Measurements from ENCODE around the gene HEXIM1. TPM values are rescaled to one million over a fixed set of nuclear protein-coding genes. Genes with fewer than 3 reads are reported as not detected.

The HEXIM1 gene
- total and polyA plus RNA-seq, 2 experiments from 2014 or later: 13.5 to 17.1 TPM

DNA sequence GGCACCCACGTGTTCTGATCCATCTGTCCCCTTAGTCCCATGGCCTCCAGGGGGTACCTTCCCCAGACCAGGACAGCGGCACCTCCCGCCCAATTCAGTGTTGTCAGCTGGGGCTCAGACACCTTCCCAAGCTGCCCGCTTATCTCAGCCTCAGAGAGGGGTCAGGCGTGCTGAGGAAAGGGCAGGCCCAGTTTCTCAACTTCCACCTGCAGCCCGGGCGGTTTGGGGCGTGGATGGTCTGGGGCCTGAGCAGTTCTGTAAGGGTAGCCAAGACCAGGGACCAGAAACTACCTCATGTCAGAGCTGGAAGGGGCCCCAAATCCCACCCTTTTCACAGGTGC, 21.1 kb upstream of the HEXIM1 start:
- WGBS (ENCODE audit: low lambda C conversion rate, missing lambda C conversion rate): 81% methylated on average over 7 of the region's 8 CpGs
- DNase-seq (ENCODE audit: low spot score): peak; percentile 55
- H3K27ac ChIP-seq: peak overlapping the region; percentile 100
- TF ChIP-seq EZH2 (IDR thresholded peaks at IDR 0.05; ENCODE audit: borderline replicate concordance) (no peak), EZH2phosphoT487 (IDR thresholded peaks at IDR 0.05; ENCODE audit: low read depth, severe bottlenecking, unreplicated experiment) (no peak)
- TF ChIP-seq, protein P1, sequence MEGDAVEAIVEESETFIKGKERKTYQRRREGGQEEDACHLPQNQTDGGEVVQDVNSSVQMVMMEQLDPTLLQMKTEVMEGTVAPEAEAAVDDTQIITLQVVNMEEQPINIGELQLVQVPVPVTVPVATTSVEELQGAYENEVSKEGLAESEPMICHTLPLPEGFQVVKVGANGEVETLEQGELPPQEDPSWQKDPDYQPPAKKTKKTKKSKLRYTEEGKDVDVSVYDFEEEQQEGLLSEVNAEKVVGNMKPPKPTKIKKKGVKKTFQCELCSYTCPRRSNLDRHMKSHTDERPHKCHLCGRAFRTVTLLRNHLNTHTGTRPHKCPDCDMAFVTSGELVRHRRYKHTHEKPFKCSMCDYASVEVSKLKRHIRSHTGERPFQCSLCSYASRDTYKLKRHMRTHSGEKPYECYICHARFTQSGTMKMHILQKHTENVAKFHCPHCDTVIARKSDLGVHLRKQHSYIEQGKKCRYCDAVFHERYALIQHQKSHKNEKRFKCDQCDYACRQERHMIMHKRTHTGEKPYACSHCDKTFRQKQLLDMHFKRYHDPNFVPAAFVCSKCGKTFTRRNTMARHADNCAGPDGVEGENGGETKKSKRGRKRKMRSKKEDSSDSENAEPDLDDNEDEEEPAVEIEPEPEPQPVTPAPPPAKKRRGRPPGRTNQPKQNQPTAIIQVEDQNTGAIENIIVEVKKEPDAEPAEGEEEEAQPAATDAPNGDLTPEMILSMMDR (IDR thresholded peaks at IDR 0.05; ENCODE audit: poor library complexity): no peak
- H3K9me2 ChIP-seq (replicated peaks; ENCODE audit: insufficient read depth): no peaks in the 10 kb centered on the region
- peaks cover 76% of the 10 kb centered on the region for H3K4me1 ChIP-seq (ENCODE audit: insufficient read depth)
- H3K9me3 ChIP-seq (ENCODE audit: low read depth): no peaks in the 10 kb centered on the region
- peak overlapping the region; percentile 56 for H3K4me2 ChIP-seq
- H3K79me2 ChIP-seq: peaks cover 79% of the 10 kb centered on the region
- H2AFZ ChIP-seq: no peak overlapping the region
- H3K36me3 ChIP-seq (replicated peaks; ENCODE audit: insufficient read depth, low read depth): no peaks in the 10 kb centered on the region
- no peaks in the 10 kb centered on the region for H4K20me1 ChIP-seq (ENCODE audit: insufficient read depth, poor library complexity, severe bottlenecking)
- H3K27me3 ChIP-seq: no peaks in the 10 kb centered on the region
- no peak overlapping the region for H3K4me3 ChIP-seq

DNA sequence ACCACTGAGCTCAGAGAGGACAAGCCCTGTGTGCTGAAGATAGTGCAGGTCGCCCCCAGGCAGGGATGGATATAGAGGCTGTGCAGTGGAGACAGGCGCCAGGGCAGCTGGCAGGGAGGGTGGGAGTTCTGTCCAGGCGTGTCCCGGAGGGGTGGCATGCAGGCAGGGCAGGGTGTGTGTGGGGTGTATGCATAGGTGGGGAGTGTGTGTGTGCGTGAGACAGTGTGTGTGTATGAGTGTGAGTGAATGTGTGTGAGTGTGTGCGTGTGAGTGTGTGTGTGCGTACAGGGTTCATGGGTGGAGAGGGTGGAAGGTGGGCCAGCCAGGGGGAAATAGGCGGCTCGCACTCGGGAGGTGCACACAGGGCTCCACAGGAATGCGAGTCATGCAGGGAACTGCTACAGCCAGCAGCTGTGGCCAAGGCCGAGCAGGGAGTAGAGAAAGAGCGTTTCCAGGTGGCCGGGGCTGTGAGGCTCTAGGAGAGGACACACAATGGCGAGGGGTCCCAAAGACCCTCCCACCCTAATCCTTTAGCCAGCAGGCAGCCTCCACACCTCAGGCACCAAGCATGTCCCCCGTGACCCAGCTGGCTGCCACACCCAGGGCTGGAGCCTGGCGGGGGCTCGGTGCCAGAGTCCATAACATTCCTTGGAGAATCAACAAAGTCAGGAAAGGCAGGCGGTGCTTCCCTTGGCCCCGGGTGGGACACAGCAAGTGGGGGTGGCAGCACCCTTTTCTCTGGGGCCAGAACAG, 20.6 kb upstream of the HEXIM1 start:
- no peaks in the 10 kb centered on the region for H4K20me1 ChIP-seq (ENCODE audit: insufficient read depth, poor library complexity, severe bottlenecking)
- H3K27me3 ChIP-seq: no peaks in the 10 kb centered on the region
- no peaks in the 10 kb centered on the region for H3K9me2 ChIP-seq (replicated peaks; ENCODE audit: insufficient read depth)
- DNase-seq (ENCODE audit: low spot score): peak; percentile 83
- no peak overlapping the region for H3K4me3 ChIP-seq
- no peaks in the 10 kb centered on the region for H3K9me3 ChIP-seq (ENCODE audit: low read depth)
- H3K79me2 ChIP-seq: peaks cover 76% of the 10 kb centered on the region
- H3K36me3 ChIP-seq (replicated peaks; ENCODE audit: insufficient read depth, low read depth): no peaks in the 10 kb centered on the region
- peak overlapping the region; percentile 100 for H3K27ac ChIP-seq
- peak overlapping the region; percentile 56 for H3K4me2 ChIP-seq
- H3K4me1 ChIP-seq (ENCODE audit: insufficient read depth): peaks cover 72% of the 10 kb centered on the region
- TF ChIP-seq EZH2 (IDR thresholded peaks at IDR 0.05; ENCODE audit: borderline replicate concordance) (no peak), EZH2phosphoT487 (IDR thresholded peaks at IDR 0.05; ENCODE audit: low read depth, severe bottlenecking, unreplicated experiment) (no peak)
- TF ChIP-seq, protein P1 (IDR thresholded peaks at IDR 0.05; ENCODE audit: poor library complexity): no peak
- no peak overlapping the region for H2AFZ ChIP-seq
- 27% methylated on average over 16 of the region's 20 CpGs for WGBS (ENCODE audit: low lambda C conversion rate, missing lambda C conversion rate)

DNA sequence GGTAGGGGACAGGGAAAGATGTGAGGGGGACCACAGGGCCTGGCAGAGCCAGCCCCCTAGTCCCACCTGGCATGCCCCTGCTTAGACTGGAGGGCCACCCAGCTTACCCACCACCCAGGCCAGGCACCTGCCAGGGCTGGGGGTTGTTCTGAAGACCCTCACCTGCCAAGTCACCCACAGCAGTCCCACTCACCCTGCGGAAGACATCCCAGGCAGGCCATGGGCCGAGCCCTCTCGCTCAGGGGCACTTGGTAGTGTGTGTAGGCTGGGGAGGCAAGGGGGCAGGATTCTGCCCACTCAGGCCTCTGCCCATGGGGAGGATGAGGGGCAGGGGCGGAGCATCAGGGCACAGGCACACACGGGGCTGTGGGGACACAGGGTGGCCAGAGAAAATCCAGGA, 19.9 kb upstream of the HEXIM1 start:
- WGBS (ENCODE audit: low lambda C conversion rate, missing lambda C conversion rate): 87% methylated on average over 5 of the region's 5 CpGs
- DNase-seq (ENCODE audit: low spot score): no peak
- no peaks in the 10 kb centered on the region for H3K9me3 ChIP-seq (ENCODE audit: low read depth)
- no peak overlapping the region for H3K4me3 ChIP-seq
- H3K27ac ChIP-seq: peak overlapping the region; percentile 100
- no peaks in the 10 kb centered on the region for H3K36me3 ChIP-seq (replicated peaks; ENCODE audit: insufficient read depth, low read depth)
- no peaks in the 10 kb centered on the region for H3K27me3 ChIP-seq
- H4K20me1 ChIP-seq (ENCODE audit: insufficient read depth, poor library complexity, severe bottlenecking): no peaks in the 10 kb centered on the region
- peak overlapping the region; percentile 56 for H3K4me2 ChIP-seq
- no peaks in the 10 kb centered on the region for H3K9me2 ChIP-seq (replicated peaks; ENCODE audit: insufficient read depth)
- no peak for TF ChIP-seq EZH2phosphoT487 (IDR thresholded peaks at IDR 0.05; ENCODE audit: low read depth, severe bottlenecking, unreplicated experiment)
- TF ChIP-seq, protein P1 (IDR thresholded peaks at IDR 0.05; ENCODE audit: poor library complexity): no peak
- TF ChIP-seq EZH2 (IDR thresholded peaks at IDR 0.05; ENCODE audit: borderline replicate concordance): no peak
- H3K4me1 ChIP-seq (ENCODE audit: insufficient read depth): peaks cover 65% of the 10 kb centered on the region
- no peak overlapping the region for H2AFZ ChIP-seq
- H3K79me2 ChIP-seq: peaks cover 70% of the 10 kb centered on the region

All from hepatocyte (in vitro differentiated cells).